Gastrocnemius medialis (tissue), 4 donors: ENCODE measurements around the gene KIR3DL3.
"Not testable (repeated sequence)": the region's sequence is repeated elsewhere in the genome, so short reads cannot be mapped to it uniquely, and the experiment has no call there.

Experiments
- POLR2A ChIP-seq, 2 donors: fragments of 450-650 bp; IDR thresholded peaks; one replicate each; pipeline ENCODE4 v1.6.1; 2017; ENCODE audit warnings: antibody characterized with exemption in 2 of 2, mild to moderate bottlenecking in 2 of 2, moderate library complexity in 2 of 2
- TF ChIP-seq, protein P1 (sequence below), 5 experiments: fragments of 450-650 bp in 3 of 5; fragments of 200-600 bp in 2 of 5; sonication (generic) in 2 of 5; IDR thresholded peaks in 4 of 5; conservative IDR thresholded peaks in 1 of 5; 1 replicate in 4 of 5; 2 replicates in 1 of 5; pipeline ENCODE4 v1.5.1; 2016 to 2019; ENCODE audit warnings: antibody characterized with exemption in 5 of 5, mild to moderate bottlenecking in 3 of 5, moderate library complexity in 3 of 5

DNA sequence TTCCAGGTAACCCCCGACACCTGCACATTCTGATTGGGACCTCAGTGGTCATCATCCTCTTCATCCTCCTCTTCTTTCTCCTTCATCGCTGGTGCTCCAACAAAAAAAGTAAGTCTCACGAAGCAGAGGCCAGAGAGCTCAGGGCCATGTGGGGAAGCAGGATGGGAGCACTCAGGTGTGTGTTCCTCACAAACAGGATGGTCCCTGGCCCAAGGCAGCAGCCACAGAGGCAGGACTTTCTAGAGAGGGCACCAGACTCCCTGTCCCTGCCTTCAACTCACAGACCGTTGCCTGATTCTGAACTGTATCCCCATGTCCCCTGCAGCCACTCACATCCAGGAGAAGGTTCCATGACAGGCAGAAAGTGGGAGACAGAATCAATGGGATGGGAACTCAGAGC lies 58.7 kb downstream of the KIR3DL3 start:
- TF ChIP-seq, protein P1, sequence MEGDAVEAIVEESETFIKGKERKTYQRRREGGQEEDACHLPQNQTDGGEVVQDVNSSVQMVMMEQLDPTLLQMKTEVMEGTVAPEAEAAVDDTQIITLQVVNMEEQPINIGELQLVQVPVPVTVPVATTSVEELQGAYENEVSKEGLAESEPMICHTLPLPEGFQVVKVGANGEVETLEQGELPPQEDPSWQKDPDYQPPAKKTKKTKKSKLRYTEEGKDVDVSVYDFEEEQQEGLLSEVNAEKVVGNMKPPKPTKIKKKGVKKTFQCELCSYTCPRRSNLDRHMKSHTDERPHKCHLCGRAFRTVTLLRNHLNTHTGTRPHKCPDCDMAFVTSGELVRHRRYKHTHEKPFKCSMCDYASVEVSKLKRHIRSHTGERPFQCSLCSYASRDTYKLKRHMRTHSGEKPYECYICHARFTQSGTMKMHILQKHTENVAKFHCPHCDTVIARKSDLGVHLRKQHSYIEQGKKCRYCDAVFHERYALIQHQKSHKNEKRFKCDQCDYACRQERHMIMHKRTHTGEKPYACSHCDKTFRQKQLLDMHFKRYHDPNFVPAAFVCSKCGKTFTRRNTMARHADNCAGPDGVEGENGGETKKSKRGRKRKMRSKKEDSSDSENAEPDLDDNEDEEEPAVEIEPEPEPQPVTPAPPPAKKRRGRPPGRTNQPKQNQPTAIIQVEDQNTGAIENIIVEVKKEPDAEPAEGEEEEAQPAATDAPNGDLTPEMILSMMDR (IDR thresholded peaks at IDR 0.05 in 4 of 5, conservative IDR thresholded peaks at IDR 0.05 in 1 of 5): not testable (repeated sequence)
- not testable (repeated sequence) for TF ChIP-seq POLR2A (IDR thresholded peaks at IDR 0.05)
